Myocyte (in vitro differentiated cells): Measurements from ENCODE around the gene SCAF11. TPM values are rescaled to one million over a fixed set of nuclear protein-coding genes. Genes with fewer than 3 reads are reported as not detected.

ENCODE experiments used
- DNase-seq: peaks from one replicate; pipeline ENCODE4 v3.0.0-alpha.2; 2012; ENCODE audit warnings: low read depth
- total RNA-seq: library from RNA; depleted of rRNA; stranded (reverse); fragments of >200 nt; gene quantifications from 2 replicates; pipeline ENCODE4 v1.2.3, GENCODE V29; 2014

SCAF11 gene
- total RNA-seq, 1 donor from 2014 or later, result 120 TPM

DNA sequence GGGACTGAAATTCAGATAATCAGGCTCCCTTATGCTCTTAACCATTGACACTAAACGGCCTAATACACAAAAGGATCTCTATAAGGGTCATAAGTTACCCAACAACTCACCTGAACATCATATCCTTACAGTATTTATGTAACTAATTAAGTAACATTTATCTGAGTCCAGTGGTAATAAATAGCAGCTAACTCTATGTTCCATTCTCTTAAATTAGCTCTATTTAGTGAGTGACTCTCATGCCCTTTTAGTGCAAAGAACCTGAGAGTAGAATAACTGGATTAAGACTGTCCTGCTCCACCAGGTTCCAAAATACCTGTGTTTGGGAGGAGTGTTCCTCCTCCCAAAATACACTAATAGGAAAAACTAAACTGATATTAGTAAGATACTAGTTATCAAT lies 9.8 kb downstream of the SCAF11 start:
- DNase-seq, result no peak

DNA sequence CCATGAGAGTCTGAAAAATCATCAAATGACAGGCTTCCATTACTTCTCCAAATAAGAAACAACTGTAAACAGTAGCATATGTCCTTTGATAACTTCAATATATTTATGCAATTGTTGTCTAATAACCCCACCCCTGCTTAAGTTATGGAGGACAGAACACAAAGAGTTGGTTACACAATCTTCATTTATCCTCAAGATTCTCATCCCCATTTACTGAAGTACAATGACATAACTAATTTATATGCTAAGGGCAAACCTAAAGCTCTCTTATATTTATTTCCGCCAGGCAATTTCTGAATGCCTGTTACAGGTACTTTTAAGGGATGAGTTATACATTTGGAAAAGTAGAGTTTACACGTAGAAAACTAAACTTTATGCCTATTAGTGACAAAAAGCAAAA lies 12.3 kb downstream of the SCAF11 start:
- DNase-seq, result no peak

DNA sequence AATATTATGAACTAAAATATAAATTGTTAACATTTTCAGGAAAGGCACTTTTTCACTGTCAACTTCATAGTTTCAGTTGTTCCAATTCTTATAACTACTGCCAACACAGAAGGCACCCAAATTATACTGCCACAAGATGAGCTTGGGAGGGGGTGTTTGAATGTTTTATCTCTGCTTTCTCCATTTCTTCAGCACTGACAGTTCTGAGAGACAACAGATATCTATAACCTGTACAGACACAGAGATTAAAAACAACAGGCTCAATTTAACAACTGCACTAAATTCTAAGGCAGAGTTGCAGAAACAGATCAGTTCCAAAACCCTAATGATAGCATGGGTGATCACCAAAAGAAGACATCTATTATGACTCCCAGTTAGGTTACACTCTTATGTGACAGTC lies 12.8 kb downstream of the SCAF11 start:
- no peak for DNase-seq

DNA sequence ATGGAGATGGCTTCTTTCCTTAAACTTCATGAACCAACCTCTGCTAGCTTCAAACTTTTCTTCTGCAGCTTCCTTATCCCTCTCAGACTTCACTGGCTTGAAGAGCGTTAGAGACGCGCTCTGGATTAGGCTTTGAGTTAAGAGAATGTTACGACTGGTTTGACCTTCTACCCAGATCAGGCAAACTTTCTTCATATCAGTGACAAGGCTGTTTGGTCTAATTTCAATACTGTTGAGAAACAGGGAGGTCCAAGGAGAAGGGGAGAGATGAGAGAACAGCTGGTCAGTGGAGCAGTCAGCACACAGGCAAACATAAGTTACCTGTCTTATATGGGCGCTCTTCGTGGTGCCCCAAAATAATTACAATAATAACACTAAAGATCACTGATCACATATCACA lies 14.9 kb downstream of the SCAF11 start:
- DNase-seq, result no peak

DNA sequence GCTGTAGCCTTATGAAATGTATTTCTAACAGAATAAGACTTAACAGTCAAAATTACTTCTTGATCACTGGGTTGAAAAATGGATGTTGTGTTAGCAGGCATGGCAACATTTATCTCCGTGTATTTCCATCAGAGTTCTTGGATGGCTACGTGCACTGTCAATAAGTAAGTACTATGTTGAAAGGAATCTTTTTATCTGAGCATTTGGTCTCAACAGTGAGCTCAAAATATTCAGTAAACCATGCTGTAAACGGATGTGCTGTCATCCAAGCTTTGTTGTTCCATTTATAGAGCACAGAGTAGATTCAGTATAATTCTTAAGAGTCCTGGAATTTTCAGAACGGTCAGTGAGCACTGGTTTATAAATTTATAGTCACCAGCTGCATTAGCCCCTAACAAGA lies 15.5 kb downstream of the SCAF11 start:
- DNase-seq, result peak; percentile 45

DNA sequence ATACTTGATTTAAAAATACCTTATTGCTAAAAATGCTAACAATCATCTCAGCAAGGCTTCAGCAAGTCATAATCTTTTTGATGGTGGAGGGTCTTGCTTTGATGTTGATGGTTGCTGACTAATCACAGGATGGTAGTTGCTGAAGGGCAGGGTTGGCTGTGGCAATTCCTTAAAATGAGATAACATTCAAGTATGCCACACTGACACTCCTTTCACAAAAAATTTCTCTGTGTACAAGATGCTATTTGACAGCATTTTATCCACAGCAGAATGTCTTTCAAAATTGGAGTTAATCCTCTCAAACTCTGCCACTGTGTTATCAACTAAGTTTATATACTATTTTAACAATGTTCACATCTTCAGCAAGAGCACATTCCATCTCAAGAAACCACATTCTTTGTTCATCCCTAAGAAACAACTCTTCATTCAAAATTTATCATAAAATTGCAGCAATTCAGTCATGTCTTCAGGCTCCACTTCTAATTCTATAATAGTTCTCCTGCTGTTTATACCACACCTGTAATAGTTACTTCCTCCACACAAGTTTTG lies 16.1 kb downstream of the SCAF11 start:
- DNase-seq, result no peak

DNA sequence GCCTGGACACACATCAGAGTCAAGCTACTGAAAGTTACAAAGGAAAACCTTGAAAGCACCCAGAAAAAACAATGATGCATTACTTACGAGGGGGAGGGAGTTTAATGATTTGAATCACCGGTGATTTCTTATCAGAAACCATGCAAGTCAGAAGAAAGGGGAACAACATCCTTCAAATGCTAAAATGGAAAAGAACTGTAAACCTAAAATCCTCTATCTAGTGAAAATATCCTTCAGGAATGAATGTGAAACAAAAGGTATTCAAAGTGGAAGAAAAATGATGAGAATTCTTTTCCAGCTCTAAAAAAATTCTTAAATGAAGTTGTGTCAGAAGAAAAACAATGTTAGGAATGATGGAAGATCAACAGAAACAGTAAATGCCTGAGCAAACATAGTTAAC lies 16.8 kb downstream of the SCAF11 start:
- no peak for DNase-seq

DNA sequence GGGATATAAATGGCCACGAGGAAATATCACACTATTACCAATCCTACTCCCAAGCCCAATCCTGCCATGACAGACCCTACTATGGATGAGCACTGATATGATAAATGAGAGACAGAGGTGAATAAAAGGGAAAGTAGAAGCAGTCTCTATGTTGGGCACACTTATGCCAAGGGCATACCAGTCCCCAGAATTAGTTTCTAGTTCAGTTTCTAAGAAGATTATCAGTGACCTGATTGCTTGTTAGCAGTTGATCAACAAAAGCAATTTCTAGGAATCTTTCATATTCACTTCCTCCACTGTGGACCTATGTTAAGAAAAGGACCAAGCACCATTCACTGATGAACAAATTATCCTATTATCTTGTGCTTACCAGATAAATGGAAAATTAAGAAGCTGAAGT lies 20.0 kb downstream of the SCAF11 start:
- DNase-seq, result no peak

DNA sequence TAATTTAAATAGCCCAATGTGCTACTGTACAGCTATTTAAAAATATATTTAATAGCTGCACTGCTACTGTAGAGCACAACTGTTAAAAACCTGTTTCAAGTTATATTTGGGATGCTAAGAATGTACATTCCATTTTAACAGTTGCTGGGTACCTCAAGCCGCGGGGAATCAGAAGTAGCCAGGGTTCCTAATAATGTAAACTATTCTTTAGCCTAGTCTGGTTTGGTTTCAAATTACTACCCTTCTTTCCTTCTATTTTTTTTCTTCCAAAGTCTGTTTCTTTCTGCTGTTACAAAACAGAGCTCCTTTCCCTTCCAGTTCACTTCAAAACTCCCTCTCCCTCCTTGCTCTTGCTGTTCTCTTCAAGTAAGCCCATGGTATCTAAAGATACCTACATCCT lies 21.3 kb downstream of the SCAF11 start:
- peak; percentile 23 for DNase-seq

DNA sequence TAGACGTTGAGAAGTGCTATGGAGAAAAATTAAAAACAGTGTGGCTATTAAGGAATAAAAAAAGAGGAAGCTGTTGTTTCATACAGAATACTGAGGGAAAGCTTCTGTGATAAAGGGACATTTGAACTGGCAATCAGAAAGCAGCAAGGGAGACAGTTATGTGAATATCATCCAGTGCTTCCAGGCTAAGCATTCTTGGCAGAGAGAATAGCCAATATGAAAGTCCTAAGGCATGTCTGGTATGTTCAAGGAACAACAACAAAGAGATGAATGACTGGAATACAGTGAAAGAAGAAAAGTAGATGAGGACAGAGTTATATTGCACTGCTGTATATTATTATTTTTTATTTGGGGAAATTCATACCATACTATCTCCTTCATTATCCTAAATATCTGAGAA lies 23.9 kb downstream of the SCAF11 start:
- peak; percentile 75 for DNase-seq

DNA sequence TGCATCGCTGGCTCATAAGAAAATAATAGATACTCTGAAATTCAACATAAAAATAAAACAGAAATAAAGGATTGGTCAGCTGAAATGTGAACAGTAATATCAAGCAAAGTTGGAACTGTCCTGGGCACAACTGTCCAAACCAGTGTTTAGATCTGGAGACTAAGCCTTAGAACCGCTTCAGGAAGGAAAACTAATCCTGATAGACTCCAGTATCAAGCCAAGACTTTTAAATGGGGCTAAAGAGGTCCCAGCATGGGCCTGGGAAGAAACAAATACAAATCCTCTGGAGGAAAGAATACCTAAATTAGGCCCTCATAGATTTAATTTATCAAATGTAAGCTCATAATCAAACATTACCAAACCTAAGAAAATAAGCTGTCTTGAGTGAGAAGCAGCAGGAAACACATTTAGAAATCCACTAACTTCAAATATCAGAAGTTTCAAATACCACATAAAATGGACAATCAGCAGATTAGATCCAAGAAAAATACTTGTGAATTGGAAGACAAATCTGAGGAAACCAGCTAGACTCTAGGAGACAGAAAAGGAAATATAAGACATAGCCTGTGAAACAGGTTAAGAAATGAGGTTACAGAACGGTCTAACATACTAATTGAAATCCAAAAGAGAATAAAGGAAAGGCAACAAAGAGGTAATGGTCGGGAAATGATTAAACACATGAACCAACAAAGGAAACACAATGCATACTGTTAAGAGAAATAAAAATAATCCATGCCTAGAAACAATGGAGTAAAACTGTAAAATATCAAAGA lies 27.6 kb downstream of the SCAF11 start:
- no peak for DNase-seq

DNA sequence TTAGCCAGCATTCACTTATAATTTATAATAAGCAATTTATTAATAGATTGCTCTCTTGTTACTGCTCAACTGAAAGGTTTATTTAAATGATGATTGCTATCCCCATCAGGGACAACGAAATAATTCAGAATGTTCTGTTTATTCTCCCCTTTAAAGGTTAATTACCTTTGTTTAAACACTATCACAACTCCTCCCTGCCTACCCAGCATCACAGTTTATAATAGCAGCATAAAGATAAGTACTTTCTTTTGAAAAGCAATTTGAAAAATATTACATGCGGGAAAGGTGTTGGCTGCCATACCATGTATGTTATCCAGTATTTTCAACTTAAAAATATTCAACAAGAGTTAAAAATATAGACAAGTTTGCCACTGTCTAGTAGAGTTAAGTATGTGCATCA lies 30.6 kb downstream of the SCAF11 start:
- DNase-seq, result no peak

DNA sequence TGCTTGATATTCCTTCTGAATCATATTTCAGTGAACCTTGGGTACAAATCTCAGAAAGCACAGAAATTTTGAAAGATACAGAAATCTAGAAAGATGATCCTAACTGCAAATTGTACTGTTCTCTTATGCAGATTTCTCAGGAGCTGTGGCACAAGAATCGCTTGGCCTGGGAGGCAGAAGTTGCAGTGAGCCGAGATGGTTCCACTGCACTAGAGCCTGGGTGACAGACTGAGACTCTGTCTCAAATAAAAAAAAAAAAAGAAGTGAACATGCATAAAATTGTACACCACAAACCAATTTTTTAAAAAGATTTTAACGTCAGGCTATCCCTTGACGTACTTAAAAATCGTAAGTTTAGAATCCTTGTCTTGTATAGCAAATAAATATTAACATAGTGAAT lies 31.3 kb downstream of the SCAF11 start:
- DNase-seq, result no peak

DNA sequence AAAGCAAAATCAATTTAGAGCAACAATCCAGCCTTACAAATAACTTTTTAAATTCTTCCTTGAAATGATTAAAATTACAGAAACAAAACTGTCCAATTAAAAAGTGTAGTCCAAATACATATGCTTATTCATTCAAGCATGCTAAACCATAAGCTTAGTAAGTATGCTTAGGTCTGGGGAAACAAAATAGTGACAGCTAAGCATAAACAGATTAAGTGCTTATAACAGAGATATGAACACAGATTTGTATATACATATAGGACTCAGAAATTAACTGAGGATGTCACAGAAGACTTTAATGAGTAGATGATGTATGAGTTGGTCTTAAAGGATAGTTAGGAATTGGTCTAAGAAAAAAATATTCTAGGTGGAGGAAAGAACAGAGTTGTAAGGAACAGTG lies 41.8 kb downstream of the SCAF11 start:
- no peak for DNase-seq

DNA sequence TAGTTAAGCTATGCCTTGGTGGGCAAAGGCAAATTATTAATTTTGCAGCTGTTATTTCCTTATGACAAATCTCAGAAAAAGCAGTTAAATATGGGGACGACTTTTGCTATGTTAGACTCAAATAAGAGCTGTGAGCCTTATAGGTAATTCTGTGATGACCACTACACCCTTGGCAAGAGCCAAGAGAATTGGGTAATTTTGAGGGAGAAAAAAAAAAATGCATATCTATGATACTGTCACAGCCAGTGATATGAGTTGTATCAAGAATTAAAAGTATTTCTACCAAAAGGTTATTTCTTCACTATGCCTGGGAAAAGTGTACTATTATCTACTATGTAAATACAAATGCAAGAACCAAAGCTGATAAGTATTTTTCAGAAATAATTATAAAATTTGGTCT lies 43.9 kb downstream of the SCAF11 start:
- DNase-seq, result no peak

DNA sequence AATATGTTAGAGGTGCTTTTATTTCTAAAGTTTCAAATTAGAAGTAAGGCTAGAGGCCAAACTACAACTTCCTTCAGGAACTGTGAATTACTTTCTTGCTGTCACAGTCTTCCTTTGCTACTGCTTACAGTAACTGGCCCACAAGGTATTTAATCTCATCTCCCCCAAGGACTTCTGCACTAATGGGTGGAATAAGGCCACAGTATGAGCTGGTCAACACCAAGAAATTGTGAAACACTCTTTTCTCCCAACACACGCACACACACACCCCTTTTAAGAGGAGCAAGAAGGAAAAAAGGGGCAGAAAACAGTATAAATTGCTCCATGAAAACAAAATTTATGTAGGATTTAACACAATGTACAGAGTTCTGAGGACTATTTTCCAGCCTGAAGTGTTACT lies 45.6 kb downstream of the SCAF11 start:
- no peak for DNase-seq

DNA sequence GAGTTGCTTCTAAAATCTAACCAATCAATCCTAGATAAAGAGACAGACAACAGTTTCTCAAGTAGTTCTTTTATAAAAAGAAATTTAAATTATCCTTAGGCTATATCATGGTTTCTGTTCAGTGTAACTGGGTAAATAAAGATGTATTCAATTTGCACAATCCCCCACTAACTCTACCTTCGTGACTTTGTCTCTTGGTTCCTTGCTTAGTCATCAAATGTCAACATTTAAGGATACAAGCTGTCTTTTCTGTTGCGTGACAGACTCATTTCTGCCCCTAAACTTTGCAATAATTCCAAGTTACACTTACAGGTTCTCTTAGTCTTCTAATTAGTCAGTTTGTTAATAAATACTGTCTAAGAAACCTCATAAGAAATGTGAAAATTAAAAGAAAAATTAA lies 50.6 kb downstream of the SCAF11 start:
- no peak for DNase-seq

DNA sequence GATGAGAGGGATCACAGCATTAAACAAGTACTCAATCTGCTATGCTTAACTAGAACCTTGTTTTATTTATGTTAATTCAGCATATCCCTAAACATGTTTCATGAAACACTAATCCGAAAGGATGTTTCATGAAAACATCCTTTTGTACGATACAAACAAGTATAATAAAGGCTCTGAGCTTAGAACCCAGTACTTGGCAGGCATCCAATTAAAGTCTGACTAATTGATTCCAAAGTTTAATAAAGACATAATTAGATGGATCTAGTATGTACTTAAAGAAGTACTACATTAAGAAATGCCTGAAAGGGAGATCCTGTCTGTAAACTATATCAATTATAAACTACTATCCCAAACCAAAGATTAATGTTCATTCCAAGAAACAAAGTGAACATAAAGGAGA lies 51.8 kb downstream of the SCAF11 start:
- DNase-seq, result no peak

DNA sequence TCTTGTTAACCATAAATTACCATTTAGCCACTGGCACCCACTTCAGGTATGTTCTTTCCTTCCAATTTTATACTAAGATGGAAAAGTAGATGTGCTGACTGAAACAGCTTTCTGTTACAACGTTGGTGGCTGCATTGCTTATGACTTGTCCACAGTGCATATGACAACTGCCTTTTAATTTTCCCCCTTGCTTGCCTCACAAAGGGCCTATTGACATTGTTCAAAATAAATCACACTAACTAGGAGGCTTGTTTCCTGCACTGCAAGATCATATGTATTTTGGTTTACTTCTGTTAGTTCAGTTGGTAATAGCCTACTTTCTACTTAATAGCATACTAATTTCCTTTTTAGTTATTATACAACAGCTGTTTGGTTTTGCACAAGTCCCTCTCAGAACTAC lies 55.4 kb downstream of the SCAF11 start:
- DNase-seq, result no peak

DNA sequence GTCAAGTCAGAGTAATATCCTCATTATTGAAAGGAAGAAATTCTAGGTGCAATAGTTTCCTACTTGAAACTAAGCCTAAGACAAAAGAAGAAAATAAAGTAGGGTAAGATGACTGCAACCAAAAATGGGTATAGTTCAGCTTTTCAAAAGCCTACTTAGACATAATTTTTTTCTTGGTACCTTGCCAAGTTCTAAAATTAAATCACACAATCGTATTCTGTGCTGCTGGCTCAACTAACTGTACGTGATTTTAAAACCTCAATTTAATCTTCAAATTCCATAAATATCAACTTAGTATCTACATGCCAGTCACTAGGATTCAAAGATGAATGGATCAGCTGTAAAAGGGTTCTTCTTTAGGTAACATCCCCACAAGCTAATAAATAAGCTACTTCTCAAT lies 56.9 kb downstream of the SCAF11 start:
- no peak for DNase-seq

DNA sequence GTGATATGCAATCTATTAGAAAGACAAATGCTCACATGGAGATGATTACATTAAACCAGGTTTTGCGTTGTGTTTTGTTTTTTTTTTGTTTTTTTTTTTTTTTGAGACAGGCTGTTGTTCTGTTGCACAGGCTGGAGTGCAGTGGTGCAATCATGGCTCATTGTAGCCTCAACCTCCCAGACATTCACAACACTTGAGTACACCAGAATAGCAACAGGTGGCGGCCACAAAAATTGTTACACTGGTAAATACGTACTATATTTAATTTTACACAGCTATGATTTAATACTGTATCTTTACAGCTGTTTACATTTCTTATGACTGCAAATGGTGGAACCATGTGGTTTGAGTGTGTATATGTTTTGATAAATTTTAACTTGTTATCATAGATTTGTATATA lies 60.0 kb downstream of the SCAF11 start:
- peak; percentile 59 for DNase-seq

DNA sequence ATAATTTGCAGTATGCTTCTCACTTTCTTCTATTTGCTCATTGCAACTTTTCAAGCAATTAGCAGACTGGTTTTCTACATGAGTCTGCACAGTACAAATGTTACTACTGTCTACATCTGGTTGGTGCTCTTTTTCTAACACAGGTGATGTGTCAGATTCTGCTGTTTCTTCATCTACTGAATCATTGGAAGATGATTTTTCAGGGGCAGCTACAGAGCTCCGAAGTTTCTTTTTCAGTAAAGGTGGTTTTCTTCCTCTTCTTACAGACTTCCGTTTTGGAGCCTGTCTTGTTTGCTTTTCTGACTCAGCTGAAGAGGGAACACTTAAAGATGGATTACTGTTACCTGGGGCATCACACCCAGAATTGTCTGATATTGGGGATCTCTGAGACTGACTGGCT lies 62.1 kb downstream of the SCAF11 start:
- no peak for DNase-seq

DNA sequence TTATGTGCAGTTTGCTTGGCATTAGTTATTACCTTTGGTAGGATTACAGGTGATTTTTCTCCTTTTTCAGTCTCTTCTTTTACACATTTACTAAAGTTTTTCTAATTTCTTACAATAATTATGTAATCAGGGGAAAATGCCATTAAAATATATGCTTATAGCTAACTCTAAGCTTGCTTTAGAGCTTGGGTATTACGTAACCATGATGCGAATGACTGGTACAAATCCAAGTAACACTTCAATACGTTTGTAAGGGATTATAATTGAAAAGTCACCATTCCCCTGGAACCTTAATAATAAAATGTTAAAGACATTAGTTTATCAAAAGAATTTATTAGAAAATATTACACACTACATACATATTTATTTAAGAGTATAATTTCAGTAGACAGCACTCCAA lies 71.6 kb downstream of the SCAF11 start:
- no peak for DNase-seq

DNA sequence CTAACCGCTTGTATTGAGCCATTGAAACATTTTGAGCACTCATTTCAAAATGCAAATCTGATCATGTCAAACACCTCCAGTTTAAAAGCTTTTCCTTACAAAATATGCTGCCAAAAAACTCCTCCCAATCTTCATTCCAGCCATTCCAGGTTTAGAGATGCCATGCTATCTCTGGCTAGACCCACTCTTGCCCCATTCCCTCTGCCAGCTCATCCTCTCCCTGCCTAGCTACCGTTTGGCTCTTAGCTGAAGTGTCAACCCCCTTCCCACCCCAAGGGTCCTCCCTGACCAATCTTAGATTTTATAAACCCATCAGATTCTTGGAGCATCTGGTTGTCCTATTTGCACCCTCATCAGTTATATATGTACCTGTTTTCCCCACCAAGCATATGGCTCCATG lies 75.0 kb downstream of the SCAF11 start:
- DNase-seq, result no peak
